Brain microvascular endothelial cell (primary cell): ENCODE measurements around the gene LRPPRC.

Experiments
- DNase-seq: peaks from one replicate; pipeline ENCODE4 v3.0.0-alpha.2; 2020
- H3K27ac ChIP-seq: fragments of 250-450 bp; sonication (Bioruptor Pico); 2 replicates; pipeline ENCODE4 v1.5.1; 2020; ENCODE audit warnings: mild to moderate bottlenecking, moderate library complexity
- H3K27me3 ChIP-seq: fragments of 250-450 bp; sonication (Bioruptor Pico); replicated peaks from 2 replicates; pipeline ENCODE4 v1.5.1; 2020; ENCODE audit warnings: mild to moderate bottlenecking
- H3K36me3 ChIP-seq: fragments of 250-450 bp; sonication (Bioruptor Pico); replicated peaks from 2 replicates; pipeline ENCODE4 v1.5.1; 2020; ENCODE audit warnings: mild to moderate bottlenecking
- H3K4me3 ChIP-seq: 2 replicates; pipeline ENCODE4 v1.5.1; 2011; ENCODE audit warnings: low read depth, mild to moderate bottlenecking, control low read depth, low read length, moderate library complexity
- in situ Hi-C: cut with HindIII; loops from 2 replicates; pipeline ENCODE4 v1.10.0; 2017; ENCODE audit warnings: low sequenced_read_pairs, low pct_ligation_motif_present
- TF ChIP-seq, protein P1 (sequence below): IDR thresholded peaks from 2 replicates; pipeline ENCODE4 v1.5.1; 2011; ENCODE audit warnings: low read depth, mild to moderate bottlenecking, moderate library complexity, low read length, control low read depth, inconsistent platforms; ENCODE audit errors: missing control alignments

LRPPRC gene

DNA sequence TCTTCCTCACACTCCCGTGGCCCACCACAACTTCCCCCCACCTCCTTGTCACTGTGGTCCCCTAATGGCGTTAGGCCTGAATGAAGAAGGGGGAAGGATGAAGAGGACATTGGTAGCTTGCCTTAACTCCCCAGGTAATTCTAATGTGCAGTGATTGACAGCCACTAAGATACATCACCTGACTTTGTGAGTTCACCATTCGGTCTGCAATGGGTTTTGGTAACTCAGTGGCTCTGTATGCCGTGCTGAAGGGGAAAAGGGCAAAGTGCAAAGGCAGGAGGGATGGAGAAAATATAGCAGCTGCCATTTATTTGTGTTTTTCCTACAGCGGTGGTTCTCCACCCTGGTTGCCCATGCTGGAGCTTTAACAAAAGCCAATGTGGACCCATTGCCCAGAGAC, 114.8 kb downstream of the LRPPRC start:
- TF ChIP-seq, protein P1, sequence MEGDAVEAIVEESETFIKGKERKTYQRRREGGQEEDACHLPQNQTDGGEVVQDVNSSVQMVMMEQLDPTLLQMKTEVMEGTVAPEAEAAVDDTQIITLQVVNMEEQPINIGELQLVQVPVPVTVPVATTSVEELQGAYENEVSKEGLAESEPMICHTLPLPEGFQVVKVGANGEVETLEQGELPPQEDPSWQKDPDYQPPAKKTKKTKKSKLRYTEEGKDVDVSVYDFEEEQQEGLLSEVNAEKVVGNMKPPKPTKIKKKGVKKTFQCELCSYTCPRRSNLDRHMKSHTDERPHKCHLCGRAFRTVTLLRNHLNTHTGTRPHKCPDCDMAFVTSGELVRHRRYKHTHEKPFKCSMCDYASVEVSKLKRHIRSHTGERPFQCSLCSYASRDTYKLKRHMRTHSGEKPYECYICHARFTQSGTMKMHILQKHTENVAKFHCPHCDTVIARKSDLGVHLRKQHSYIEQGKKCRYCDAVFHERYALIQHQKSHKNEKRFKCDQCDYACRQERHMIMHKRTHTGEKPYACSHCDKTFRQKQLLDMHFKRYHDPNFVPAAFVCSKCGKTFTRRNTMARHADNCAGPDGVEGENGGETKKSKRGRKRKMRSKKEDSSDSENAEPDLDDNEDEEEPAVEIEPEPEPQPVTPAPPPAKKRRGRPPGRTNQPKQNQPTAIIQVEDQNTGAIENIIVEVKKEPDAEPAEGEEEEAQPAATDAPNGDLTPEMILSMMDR, result no peak

DNA sequence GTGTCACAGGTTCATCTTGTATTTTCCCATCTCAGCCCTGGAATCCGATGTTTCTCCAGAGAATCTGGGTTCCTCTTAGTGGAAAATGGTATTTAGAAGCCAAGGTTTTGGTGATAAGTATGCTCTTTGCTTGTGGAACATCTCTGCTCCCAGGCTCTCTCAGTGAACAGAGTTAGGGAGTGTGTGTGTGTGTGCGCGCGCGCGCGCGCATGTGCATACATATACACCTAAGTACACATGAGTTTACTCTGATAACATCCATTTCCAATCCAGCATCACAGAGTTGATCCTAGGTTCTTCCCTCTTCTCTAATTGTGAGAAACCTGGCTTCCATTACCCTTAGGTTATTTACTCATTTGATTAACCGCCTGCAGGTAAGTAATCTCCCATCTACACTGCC, 115.3 kb downstream of the LRPPRC start:
- no peak overlapping the region for H3K4me3 ChIP-seq
- no peaks in the 10 kb centered on the region for H3K36me3 ChIP-seq
- H3K27me3 ChIP-seq, result no peaks in the 10 kb centered on the region
- in situ Hi-C loops, result no loop called here
- no peak overlapping the region for H3K27ac ChIP-seq
- DNase-seq, result no peak
- TF ChIP-seq, protein P1, result no peak

More for the DNA sequence above, 114.8 kb downstream of the LRPPRC start:
- Histone ChIP-seq H3K27me3 (no peaks in the 10 kb centered on the region), H3K36me3 (no peaks in the 10 kb centered on the region), H3K27ac (no peak overlapping the region), H3K4me3 (no peak overlapping the region)
- no peak for DNase-seq
- in situ Hi-C loops, result no loop called here

DNA sequence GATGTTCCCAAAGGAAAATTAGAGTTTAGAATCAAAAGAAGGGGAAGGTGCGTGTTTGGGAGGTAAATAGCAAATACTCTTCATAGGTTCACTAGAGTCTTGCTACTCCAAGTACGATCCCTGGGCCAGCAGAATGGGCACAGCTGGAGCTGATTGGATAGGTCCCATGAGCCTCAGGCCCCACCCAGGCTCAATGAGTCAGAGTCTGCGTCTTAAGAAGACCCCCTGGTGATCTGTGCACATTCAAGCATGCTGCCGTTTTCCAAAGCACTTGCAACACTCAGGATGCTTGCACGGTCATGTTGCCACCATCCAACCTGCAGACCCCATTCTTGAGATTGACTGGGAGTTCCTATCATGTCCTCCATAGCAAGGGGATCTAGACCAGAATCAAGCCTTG, 116.5 kb downstream of the LRPPRC start:
- peak; percentile 49 for DNase-seq

DNA sequence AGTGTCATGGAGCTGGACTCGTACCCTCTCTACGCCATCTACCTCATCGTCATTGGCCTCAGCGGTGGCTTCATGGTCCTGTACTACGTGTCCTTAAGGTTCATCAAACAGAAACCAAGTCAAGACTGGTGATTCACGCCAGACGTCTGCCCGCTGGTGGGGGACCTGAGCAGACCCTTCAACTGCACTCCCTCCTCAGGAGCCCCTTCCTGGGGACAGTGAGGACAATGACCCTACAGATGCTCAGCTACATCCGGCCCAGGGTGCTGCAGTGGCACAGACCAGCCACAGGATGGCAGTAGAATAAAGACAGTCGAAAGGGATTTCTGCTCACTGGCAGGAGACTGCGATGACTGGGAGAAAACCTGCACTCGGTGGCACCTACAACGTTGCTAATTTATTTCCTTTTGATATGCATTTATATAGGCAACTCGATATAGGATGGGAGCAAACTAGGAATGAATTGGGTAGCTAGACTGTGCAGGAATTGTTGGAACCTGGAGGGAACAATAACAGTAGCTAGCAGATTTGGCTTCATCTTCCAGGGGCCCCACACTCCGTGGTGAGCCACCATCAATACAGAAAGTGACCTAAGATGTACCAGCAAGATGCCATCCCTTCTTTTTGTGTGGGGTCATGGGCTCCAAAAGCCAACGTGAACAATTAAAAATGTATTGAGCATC, 117.9 kb downstream of the LRPPRC start:
- no peaks in the 10 kb centered on the region for H3K36me3 ChIP-seq
- TF ChIP-seq, protein P1, result peak; percentile 98
- no peak overlapping the region for H3K4me3 ChIP-seq
- no peaks in the 10 kb centered on the region for H3K27me3 ChIP-seq
- DNase-seq, result peak; percentile 65
- in situ Hi-C loops, result no loop called here
- H3K27ac ChIP-seq, result no peak overlapping the region

More for the DNA sequence above, 116.5 kb downstream of the LRPPRC start:
- TF ChIP-seq, protein P1, result no peak
- H3K27ac ChIP-seq, result no peak overlapping the region
- in situ Hi-C loops, result no loop called here
- no peaks in the 10 kb centered on the region for H3K27me3 ChIP-seq
- H3K4me3 ChIP-seq, result no peak overlapping the region
- H3K36me3 ChIP-seq, result no peaks in the 10 kb centered on the region

DNA sequence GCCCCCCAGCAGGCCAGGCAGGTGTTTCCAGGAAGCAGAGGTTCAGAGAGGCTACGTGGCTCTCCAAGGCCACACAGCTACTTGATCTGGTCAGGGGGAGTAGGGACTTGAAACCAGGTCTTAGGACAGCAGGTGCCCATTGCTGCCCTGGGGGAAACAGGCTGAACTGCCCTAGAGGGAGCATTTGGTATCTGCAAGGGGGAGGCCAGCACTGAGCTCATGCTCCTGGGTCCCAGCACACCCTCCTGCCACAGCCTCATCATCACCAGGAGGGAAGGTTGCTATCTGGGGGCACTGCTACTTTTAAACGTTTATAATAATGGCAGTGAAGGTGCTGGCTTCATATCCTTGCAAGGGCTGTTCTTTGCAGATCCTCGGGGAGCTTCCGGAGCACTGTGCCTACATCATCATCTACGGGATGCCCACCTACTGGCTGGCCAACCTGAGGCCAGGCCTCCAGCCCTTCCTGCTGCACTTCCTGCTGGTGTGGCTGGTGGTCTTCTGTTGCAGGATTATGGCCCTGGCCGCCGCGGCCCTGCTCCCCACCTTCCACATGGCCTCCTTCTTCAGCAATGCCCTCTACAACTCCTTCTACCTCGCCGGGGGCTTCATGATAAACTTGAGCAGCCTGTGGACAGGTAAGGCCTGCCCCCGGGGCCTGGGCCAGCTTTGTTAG, 120.9 kb downstream of the LRPPRC start:
- Histone ChIP-seq H3K27ac (no peak overlapping the region), H3K4me3 (no peak overlapping the region), H3K36me3 (no peaks in the 10 kb centered on the region), H3K27me3 (peaks cover 5% of the 10 kb centered on the region)
- in situ Hi-C loops, result no loop called here
- TF ChIP-seq, protein P1, result no peak
- no peak for DNase-seq
